Osteoblast (primary cell): ENCODE results near the gene CTU2. TPM values are rescaled to one million over a fixed set of nuclear protein-coding genes. Genes with fewer than 3 reads are reported as not detected.

Experiments used
- DNase-seq: peaks from one replicate; pipeline ENCODE4 v3.0.0; 2011; ENCODE audit warnings: low spot score, mixed read lengths; ENCODE audit not compliant: insufficient read length; ENCODE audit errors: missing footprints
- H2AFZ ChIP-seq: 2 replicates; pipeline ENCODE4 v1.6.0; 2011; ENCODE audit warnings: mild to moderate bottlenecking, low read length
- H3K27ac ChIP-seq: 2 replicates; pipeline ENCODE4 v1.5.1; 2011; ENCODE audit warnings: mild to moderate bottlenecking, low read depth, low read length, moderate library complexity
- H3K27me3 ChIP-seq: 2 replicates; pipeline ENCODE4 v1.6.0; 2012; ENCODE audit warnings: mild to moderate bottlenecking, control low read depth, inconsistent platforms, low read length, moderate library complexity; ENCODE audit not compliant: insufficient read depth
- H3K36me3 ChIP-seq: 2 replicates; pipeline ENCODE4 v1.5.1; 2011; ENCODE audit warnings: mild to moderate bottlenecking, low read length, control low read depth, moderate library complexity; ENCODE audit not compliant: insufficient read depth
- H3K4me1 ChIP-seq: 2 replicates; pipeline ENCODE4 v1.5.1; 2011; ENCODE audit warnings: mild to moderate bottlenecking, low read length, control low read depth, moderate library complexity; ENCODE audit not compliant: insufficient read depth
- H3K4me2 ChIP-seq: 2 replicates; pipeline ENCODE4 v1.6.0; 2011; ENCODE audit warnings: mild to moderate bottlenecking, low read length; ENCODE audit not compliant: insufficient read depth
- H3K4me3 ChIP-seq: fragments of 200-600 bp; sonication (generic); 3 replicates; pipeline ENCODE4 v1.5.1; 2012; ENCODE audit warnings: mild to moderate bottlenecking, low read length, inconsistent platforms; ENCODE audit not compliant: insufficient read depth
- H3K79me2 ChIP-seq: 2 replicates; pipeline ENCODE4 v1.6.0; 2012; ENCODE audit warnings: mild to moderate bottlenecking, low read length, control low read depth, inconsistent platforms; ENCODE audit not compliant: insufficient read depth
- H3K9me3 ChIP-seq: 2 replicates; pipeline ENCODE4 v1.5.1; 2011; ENCODE audit warnings: low read depth, low read length, control low read depth
- H4K20me1 ChIP-seq: 2 replicates; pipeline ENCODE4 v1.6.0; 2012; ENCODE audit warnings: mild to moderate bottlenecking, low read length, control low read depth; ENCODE audit not compliant: insufficient read depth
- total RNA-seq: library from RNA; depleted of rRNA; stranded (reverse); fragments of >200 nt; gene quantifications from 2 replicates; pipeline ENCODE4 v1.2.3, GENCODE V29; 2012
- TF ChIP-seq, protein P1 (sequence below): IDR thresholded peaks from 2 replicates; pipeline ENCODE4 v1.5.1; 2011; ENCODE audit warnings: mild to moderate bottlenecking, low read depth, low read length, moderate library complexity; ENCODE audit errors: extremely low read depth

The CTU2 gene
- total RNA-seq, 1 donor: 14.8 TPM

DNA sequence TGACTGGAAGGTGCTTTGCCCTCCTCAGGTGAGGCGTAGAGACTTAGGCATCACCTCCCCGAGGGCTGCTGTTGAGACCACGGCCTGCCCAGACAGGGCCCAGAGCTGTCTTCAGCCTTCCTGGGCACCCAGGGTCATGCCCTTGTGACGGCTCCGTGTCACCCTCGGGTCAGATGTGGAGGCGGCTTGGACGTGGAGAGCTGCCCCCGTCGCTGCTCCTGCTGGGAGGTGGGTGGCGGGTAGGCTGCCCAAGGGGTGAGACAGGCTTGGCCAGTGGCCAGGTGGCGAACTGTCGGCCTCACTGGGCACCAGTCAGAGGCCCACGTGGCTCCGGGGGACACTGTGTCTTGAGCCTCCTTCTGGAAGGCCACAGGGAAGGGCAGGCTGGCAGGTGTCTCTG lies 11.1 kb upstream of the CTU2 start:
- Histone ChIP-seq H3K4me3 (no peak overlapping the region), H3K36me3 (peaks cover 16% of the 10 kb centered on the region), H3K79me2 (no peaks in the 10 kb centered on the region), H3K27me3 (peaks cover 6% of the 10 kb centered on the region), H2AFZ (no peak overlapping the region), H3K9me3 (no peaks in the 10 kb centered on the region), H3K4me1 (no peaks in the 10 kb centered on the region), H4K20me1 (no peaks in the 10 kb centered on the region), H3K4me2 (no peak overlapping the region), H3K27ac (no peak overlapping the region)
- no peak for DNase-seq
- TF ChIP-seq, protein P1, sequence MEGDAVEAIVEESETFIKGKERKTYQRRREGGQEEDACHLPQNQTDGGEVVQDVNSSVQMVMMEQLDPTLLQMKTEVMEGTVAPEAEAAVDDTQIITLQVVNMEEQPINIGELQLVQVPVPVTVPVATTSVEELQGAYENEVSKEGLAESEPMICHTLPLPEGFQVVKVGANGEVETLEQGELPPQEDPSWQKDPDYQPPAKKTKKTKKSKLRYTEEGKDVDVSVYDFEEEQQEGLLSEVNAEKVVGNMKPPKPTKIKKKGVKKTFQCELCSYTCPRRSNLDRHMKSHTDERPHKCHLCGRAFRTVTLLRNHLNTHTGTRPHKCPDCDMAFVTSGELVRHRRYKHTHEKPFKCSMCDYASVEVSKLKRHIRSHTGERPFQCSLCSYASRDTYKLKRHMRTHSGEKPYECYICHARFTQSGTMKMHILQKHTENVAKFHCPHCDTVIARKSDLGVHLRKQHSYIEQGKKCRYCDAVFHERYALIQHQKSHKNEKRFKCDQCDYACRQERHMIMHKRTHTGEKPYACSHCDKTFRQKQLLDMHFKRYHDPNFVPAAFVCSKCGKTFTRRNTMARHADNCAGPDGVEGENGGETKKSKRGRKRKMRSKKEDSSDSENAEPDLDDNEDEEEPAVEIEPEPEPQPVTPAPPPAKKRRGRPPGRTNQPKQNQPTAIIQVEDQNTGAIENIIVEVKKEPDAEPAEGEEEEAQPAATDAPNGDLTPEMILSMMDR: no peak

DNA sequence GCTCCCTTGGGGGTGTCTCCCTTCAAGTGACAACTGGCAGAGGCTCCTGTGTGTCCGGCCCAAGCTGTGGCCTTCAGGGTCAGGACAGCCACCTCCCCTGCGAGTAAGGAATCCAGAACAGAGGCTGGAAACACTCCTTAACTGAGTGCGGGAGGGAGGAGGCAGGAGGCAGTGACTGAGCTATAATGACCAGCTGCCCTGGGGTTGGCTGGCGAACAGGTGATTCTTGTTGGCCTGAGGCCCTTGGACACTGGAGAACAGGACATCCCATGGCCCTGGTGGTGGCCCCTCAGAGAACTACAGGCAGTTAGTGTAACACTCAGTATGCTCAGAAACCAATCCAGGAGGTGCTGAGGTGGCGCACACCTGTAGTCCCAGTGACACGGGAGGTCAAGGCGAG lies 10.6 kb upstream of the CTU2 start:
- Histone ChIP-seq H3K36me3 (peaks cover 16% of the 10 kb centered on the region), H3K27ac (no peak overlapping the region), H3K4me1 (peaks cover 4% of the 10 kb centered on the region), H3K4me2 (no peak overlapping the region), H3K79me2 (peaks cover 3% of the 10 kb centered on the region), H3K4me3 (no peak overlapping the region), H3K9me3 (no peaks in the 10 kb centered on the region), H2AFZ (no peak overlapping the region), H4K20me1 (no peaks in the 10 kb centered on the region), H3K27me3 (peaks cover 3% of the 10 kb centered on the region)
- TF ChIP-seq, protein P1: no peak
- DNase-seq: no peak

DNA sequence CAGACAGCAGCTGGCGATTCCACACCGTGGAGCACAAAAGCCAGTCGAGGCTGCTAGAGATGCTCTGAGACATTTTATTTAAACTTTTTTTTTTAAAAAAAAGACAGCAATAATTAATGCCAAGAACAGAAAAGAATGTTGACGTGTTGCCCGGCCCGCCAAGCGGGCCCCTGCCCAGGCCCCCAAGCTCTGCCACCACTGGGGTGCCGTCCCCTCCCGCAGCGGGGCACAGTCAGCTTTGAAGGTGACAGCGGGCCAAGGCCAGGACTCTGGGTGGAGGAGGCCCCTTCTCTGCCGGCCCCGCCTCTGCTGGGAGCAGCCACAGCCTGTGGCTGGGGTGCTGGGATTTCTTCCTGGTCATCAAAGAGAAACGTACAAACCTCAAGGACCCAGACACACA lies 9.9 kb upstream of the CTU2 start:
- peaks cover 7% of the 10 kb centered on the region for H3K79me2 ChIP-seq
- no peaks in the 10 kb centered on the region for H3K9me3 ChIP-seq
- H3K4me3 ChIP-seq: no peak overlapping the region
- H2AFZ ChIP-seq: no peak overlapping the region
- H3K4me1 ChIP-seq: peaks cover 10% of the 10 kb centered on the region
- no peaks in the 10 kb centered on the region for H4K20me1 ChIP-seq
- no peaks in the 10 kb centered on the region for H3K27me3 ChIP-seq
- H3K4me2 ChIP-seq: no peak overlapping the region
- DNase-seq: no peak
- H3K36me3 ChIP-seq: peaks cover 16% of the 10 kb centered on the region
- H3K27ac ChIP-seq: no peak overlapping the region
- TF ChIP-seq, protein P1: no peak

DNA sequence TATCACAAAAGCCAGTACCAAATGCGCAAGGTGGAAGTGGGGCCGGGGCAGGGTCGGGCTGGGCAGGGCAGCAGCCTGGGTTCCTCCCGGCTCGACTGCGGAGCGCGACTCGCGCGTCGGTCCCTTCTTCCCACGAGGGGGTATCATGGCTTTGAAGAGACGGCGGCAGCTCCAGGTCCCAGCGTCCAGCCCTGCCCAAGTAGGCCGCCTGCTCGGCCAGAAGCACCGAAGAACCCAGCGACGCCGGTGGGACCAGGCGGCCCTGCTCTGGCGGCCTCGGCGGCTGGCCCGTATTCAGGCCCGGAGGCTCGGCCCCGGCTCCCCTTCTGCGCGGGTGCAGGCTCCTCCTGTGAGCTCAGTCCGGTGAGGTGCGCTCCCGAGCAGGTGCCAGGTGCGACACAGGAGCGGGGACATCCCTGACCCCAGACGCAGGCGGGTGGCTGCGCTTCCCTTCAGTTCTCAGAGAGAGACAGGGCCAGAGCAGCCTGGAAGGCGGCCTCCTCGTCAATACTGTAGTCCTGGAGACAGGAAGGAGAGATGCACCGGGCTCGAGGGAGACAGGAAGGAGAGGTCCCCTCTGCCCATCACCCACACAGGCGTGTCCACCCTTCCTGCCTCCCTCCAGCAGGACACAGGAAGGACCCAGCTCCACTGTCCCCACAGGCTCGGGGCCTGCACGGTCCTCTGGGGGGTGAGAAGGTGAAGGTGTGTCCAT lies 9.0 kb upstream of the CTU2 start:
- Histone ChIP-seq H3K27me3 (no peaks in the 10 kb centered on the region), H2AFZ (no peak overlapping the region), H3K9me3 (no peaks in the 10 kb centered on the region), H3K79me2 (peaks cover 15% of the 10 kb centered on the region), H3K27ac (no peak overlapping the region), H3K4me1 (peaks cover 12% of the 10 kb centered on the region), H3K4me2 (no peak overlapping the region), H3K4me3 (no peak overlapping the region), H4K20me1 (no peaks in the 10 kb centered on the region), H3K36me3 (peaks cover 16% of the 10 kb centered on the region)
- no peak for DNase-seq
- TF ChIP-seq, protein P1: no peak
